Fibroblast of lung (primary cell): ENCODE results near the gene PRPF6. TPM values are rescaled to one million over a fixed set of nuclear protein-coding genes. Genes with fewer than 3 reads are reported as not detected.

Experiments
- DNase-seq, 2 donors: peaks; one replicate each; pipeline versions ENCODE4 v3.0.0 to v3.0.0-alpha.2; 2010; ENCODE audit warnings: low read depth in 2 of 2
- H2AFZ ChIP-seq: 2 replicates; pipeline ENCODE4 v1.5.1; 2012; ENCODE audit warnings: low read length, control low read depth, inconsistent platforms
- H3K27ac ChIP-seq: 2 replicates; pipeline ENCODE4 v1.5.1; 2011; ENCODE audit warnings: low read length, control low read depth; ENCODE audit not compliant: insufficient read depth
- H3K27me3 ChIP-seq: 2 replicates; pipeline ENCODE4 v1.5.1; 2011; ENCODE audit warnings: mild to moderate bottlenecking, low read length; ENCODE audit not compliant: control insufficient read depth, insufficient read depth
- H3K36me3 ChIP-seq: 2 replicates; pipeline ENCODE4 v1.5.1; 2011; ENCODE audit warnings: low read length; ENCODE audit not compliant: control insufficient read depth, insufficient read depth
- H3K4me1 ChIP-seq: 2 replicates; pipeline ENCODE4 v1.5.1; 2011; ENCODE audit warnings: low read length; ENCODE audit not compliant: control insufficient read depth, insufficient read depth; ENCODE audit errors: extremely low read depth
- H3K4me2 ChIP-seq: 2 replicates; pipeline ENCODE4 v1.5.1; 2011; ENCODE audit warnings: low read length, control low read depth; ENCODE audit not compliant: insufficient read depth; ENCODE audit errors: extremely low read depth
- H3K4me3 ChIP-seq, 4 experiments: fragments of 200-600 bp in 1 of 4; sonication (generic) in 1 of 4; replicated peaks in 1 of 4; 2 replicates each; pipeline ENCODE4 v1.5.1; 2011 to 2016; ENCODE audit warnings: low read length in 4 of 4, low read depth in 3 of 4, mild to moderate bottlenecking in 3 of 4, control low read depth in 2 of 4, inconsistent platforms in 1 of 4, mixed read lengths in 1 of 4; ENCODE audit not compliant: insufficient read depth in 1 of 4; ENCODE audit errors: control extremely low read depth in 1 of 4
- H3K79me2 ChIP-seq: 2 replicates; pipeline ENCODE4 v1.5.1; 2012; ENCODE audit warnings: mild to moderate bottlenecking, low read length, inconsistent platforms; ENCODE audit not compliant: control insufficient read depth, insufficient read depth
- H3K9ac ChIP-seq: 2 replicates; pipeline ENCODE4 v1.5.1; 2011; ENCODE audit warnings: mild to moderate bottlenecking, low read length, control low read depth; ENCODE audit not compliant: insufficient read depth
- H3K9me3 ChIP-seq: 2 replicates; pipeline ENCODE4 v1.5.1; 2012; ENCODE audit warnings: low read depth, low read length; ENCODE audit not compliant: control insufficient read depth, insufficient read depth
- H4K20me1 ChIP-seq: 2 replicates; pipeline ENCODE4 v1.5.1; 2011; ENCODE audit warnings: low read length; ENCODE audit not compliant: control insufficient read depth, insufficient read depth; ENCODE audit errors: extremely low read depth
- CTCF ChIP-seq, 2 donors: IDR thresholded peaks in 1 of 2; conservative IDR thresholded peaks in 1 of 2; 1 replicate in 1 of 2; 2 replicates in 1 of 2; pipeline ENCODE4 v1.5.1; 2011 to 2012; ENCODE audit warnings: low read length in 2 of 2, control low read depth in 1 of 2, inconsistent platforms in 1 of 2, low read depth in 1 of 2, mild to moderate bottlenecking in 1 of 2
- EZH2 ChIP-seq: IDR thresholded peaks from 2 replicates; pipeline ENCODE4 v1.5.1; 2012; ENCODE audit warnings: low read length, control low read depth, mild to moderate bottlenecking; ENCODE audit errors: missing control alignments
- polyA plus RNA-seq, 2 donors: library from polyadenylated mRNA; depleted of rRNA in 1 of 2; stranded (reverse) in 1 of 2; unstranded in 1 of 2; fragments of >200 nt; gene quantifications; 2 replicates each; pipeline ENCODE4 v1.2.1, GENCODE V29; 2011 to 2012; ENCODE audit warnings: missing spikeins in 1 of 2
- total RNA-seq: library from RNA; depleted of rRNA; stranded (reverse); fragments of >200 nt; gene quantifications from 2 replicates; pipeline ENCODE4 v1.2.1, GENCODE V29; 2014

Gene PRPF6
- total and polyA plus RNA-seq, 2 donors (not counting 1 experiment from before 2014, with no cell fraction given) = 28.2 to 52.0 TPM

- no peak overlapping the region for H2AFZ ChIP-seq
- H3K4me1 ChIP-seq = no peaks in the 10 kb centered on the region
- no peak overlapping the region for H3K4me2 ChIP-seq
- no peaks in the 10 kb centered on the region for H3K79me2 ChIP-seq
- no peaks in the 10 kb centered on the region for H4K20me1 ChIP-seq
- DNase-seq = no peak
- no peak overlapping the region for H3K9ac ChIP-seq
- H3K27me3 ChIP-seq = peaks cover 8% of the 10 kb centered on the region
- H3K36me3 ChIP-seq = no peaks in the 10 kb centered on the region
- H3K9me3 ChIP-seq = no peaks in the 10 kb centered on the region
- H3K4me3 ChIP-seq = no peak overlapping the region
- H3K27ac ChIP-seq = no peak overlapping the region
- TF ChIP-seq EZH2 = no peak
- TF ChIP-seq CTCF (conservative IDR thresholded peaks at IDR 0.05 in 1 of 2, IDR thresholded peaks at IDR 0.05 in 1 of 2; ENCODE audit: low read depth in 1 of 2, low read length in 2 of 2) = no peak
Observed at GRCh38 chr20:64052326-64052722, 71.4 kb downstream of the PRPF6 start.

GRCh38 chr20:64052987-64053840, 72.3 kb downstream of the PRPF6 start:
- Histone ChIP-seq H3K9ac (no peak overlapping the region), H3K36me3 (no peaks in the 10 kb centered on the region), H3K4me3 (no peak overlapping the region), H3K4me1 (no peaks in the 10 kb centered on the region), H4K20me1 (no peaks in the 10 kb centered on the region), H3K4me2 (no peak overlapping the region), H3K27ac (no peak overlapping the region), H3K9me3 (no peaks in the 10 kb centered on the region), H3K27me3 (peaks cover 6% of the 10 kb centered on the region), H2AFZ (no peak overlapping the region), H3K79me2 (no peaks in the 10 kb centered on the region)
- DNase-seq = no peak
- TF ChIP-seq CTCF (conservative IDR thresholded peaks at IDR 0.05 in 1 of 2, IDR thresholded peaks at IDR 0.05 in 1 of 2; ENCODE audit: low read depth in 1 of 2, low read length in 2 of 2) = no peak
- no peak for TF ChIP-seq EZH2

- DNase-seq = peak in 1 of 2 donors; percentile 32
- peak; percentile 16 for TF ChIP-seq EZH2
- TF ChIP-seq CTCF (conservative IDR thresholded peaks at IDR 0.05 in 1 of 2, IDR thresholded peaks at IDR 0.05 in 1 of 2; ENCODE audit: low read depth in 1 of 2, low read length in 2 of 2) = peak; percentile 12 to 26
- Histone ChIP-seq H3K79me2 (no peaks in the 10 kb centered on the region), H3K4me1 (no peaks in the 10 kb centered on the region), H3K27me3 (peaks cover 6% of the 10 kb centered on the region), H3K4me2 (no peak overlapping the region), H3K9me3 (no peaks in the 10 kb centered on the region), H3K4me3 (no peak overlapping the region), H3K36me3 (no peaks in the 10 kb centered on the region), H3K27ac (no peak overlapping the region), H3K9ac (no peak overlapping the region), H2AFZ (no peak overlapping the region), H4K20me1 (no peaks in the 10 kb centered on the region)
Observed at GRCh38 chr20:64053841-64054661, 73.1 kb downstream of the PRPF6 start.
